CD4-positive, alpha-beta T cell treated with Interleukin-4 for 4 hours (primary cell): ENCODE data around the gene BLVRB.
"Not testable (repeated sequence)": the region's sequence is repeated elsewhere in the genome, so short reads cannot be mapped to it uniquely, and the experiment has no call there.

Experiments
- DNase-seq: peaks from one replicate; pipeline ENCODE4 v3.0.0-alpha.2; 2020

Gene BLVRB

GRCh38 chr19:40475878-40476644 lies 10.5 kb upstream of the BLVRB start:
- not testable (repeated sequence) for DNase-seq

GRCh38 chr19:40474737-40475136 lies 9.2 kb upstream of the BLVRB start:
- DNase-seq: no peak

- DNase-seq: no peak
Observed at GRCh38 chr19:40472516-40472915, 7.0 kb upstream of the BLVRB start.

DNA sequence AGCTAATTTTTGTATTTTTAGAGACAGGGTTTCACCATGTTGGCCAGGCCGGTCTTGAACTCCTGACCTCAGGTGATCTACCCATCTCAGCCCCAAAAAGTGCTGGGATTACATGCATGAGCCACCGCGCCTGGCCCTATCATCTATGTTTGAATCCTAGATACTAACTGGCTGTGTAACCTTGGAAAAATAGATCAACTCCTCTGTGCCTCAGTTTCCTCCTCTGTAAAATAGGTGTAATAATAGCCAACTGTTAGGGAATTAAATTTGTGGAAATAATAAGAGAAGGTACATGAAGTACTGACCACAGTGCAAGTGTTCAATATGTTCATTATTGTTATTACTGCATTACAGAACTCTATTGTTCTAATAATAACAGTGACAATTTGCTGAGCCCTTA lies 5.6 kb upstream of the BLVRB start:
- DNase-seq: no peak

GRCh38 chr19:40469011-40469410 lies 3.5 kb upstream of the BLVRB start:
- no peak for DNase-seq

GRCh38 chr19:40466985-40467734 lies 1.6 kb upstream of the BLVRB start, which contains the start of gene SPTBN4:
Gene SPTBN4, plus strand, starts transcription at chr19:40467001. Its CDS starts 5,621 bp downstream, at chr19:40472622.
- DNase-seq: no peak

DNA sequence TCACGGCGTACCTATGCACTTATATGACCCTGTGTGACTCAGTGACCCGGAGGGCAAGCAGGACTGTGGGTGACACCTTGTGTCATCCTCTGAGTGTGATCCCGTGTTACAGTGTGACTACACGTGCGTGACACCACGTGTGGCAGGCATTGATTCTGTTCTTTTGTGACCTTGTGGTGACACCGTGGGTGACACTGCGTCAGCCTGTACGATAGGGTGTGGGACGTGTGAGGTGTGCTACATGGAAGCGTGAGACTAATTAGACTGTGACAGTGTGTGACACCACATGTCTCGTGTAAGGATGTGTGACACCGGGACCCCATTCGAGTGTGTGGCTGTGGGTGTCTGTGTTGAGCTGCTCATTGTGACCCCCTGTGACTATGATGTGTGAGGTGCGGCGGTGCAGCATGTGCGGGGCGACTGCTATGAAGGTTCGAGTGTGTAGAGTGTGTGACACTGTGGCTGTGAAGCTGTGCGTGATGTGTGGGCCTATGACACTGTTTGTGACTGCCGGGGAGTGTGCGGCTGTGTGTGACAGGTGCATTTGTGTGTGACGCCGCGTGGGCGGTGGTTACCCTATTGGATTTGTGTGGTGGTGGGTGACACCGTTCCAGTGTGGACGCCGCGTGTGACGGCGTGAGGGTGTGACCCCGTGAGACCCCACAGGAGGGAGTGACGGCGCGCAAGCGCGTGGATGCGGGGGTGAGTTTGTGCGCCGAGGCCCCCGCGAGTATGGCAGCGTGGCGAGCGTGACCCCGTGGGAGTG lies 857 bp upstream of the BLVRB start:
- peak; percentile 93 for DNase-seq

DNA sequence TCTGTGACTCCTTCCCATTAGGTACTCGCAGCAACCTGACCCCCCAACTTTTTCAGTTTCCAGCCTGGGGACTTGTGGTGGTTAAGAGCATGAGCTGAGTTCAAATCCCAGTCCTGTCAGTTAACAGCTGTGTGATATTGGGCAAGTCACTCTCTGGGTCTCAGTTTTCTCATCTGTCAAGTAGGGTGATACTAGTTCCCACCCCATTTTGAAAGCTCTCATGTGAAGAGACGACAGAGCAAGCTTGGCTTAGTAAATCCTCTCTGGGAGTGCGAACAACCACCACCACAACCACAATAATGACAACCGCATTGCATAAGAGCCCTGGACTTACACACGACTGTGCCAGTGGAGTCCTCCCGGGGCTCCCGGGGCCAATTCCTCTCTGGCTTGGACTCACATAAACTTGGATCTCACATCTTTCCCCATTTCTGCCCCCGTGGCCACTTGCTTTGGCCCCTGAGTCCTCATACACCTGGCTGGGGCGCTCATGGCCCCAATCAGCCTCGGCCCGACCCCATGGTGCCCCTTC lies 454 bp downstream of the BLVRB start:
- peak; percentile 10 for DNase-seq

- DNase-seq: peak; percentile 71
Observed at GRCh38 chr19:40464059-40465024, 1.2 kb downstream of the BLVRB start.

- not testable (repeated sequence) for DNase-seq
Observed at GRCh38 chr19:40463587-40464037, 1.9 kb downstream of the BLVRB start.

DNA sequence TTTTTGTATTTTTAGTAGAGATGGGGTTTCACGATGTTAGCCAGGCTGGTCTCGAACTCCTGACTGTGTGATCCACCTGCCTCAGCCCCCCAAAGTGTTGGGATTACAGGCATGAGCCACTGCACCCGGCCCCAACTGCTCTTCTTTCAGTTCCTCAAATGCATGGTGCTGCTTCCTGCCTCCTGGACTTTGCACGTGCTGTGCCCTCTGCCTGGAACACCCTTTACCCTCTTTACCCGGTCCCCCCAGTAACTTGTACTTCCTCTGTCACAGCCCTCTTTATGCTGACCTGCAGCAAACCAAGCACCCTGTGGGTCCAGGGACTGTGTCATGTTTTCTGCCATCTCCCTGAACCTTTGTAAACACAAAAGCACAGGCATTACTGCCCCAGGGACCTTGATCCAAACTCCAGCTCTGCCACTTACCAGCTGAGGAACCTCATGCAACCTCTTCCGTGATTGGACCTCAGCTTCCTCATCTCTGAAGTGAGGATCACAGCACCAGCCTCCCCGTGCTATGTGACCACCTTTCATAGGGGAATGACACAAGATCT lies 3.8 kb downstream of the BLVRB start:
- no peak for DNase-seq

GRCh38 chr19:40460185-40460584 lies 5.4 kb downstream of the BLVRB start:
- DNase-seq: no peak

GRCh38 chr19:40458597-40458974 lies 7.0 kb downstream of the BLVRB start:
- no peak for DNase-seq

GRCh38 chr19:40457953-40458596 lies 7.5 kb downstream of the BLVRB start:
- no peak for DNase-seq

DNA sequence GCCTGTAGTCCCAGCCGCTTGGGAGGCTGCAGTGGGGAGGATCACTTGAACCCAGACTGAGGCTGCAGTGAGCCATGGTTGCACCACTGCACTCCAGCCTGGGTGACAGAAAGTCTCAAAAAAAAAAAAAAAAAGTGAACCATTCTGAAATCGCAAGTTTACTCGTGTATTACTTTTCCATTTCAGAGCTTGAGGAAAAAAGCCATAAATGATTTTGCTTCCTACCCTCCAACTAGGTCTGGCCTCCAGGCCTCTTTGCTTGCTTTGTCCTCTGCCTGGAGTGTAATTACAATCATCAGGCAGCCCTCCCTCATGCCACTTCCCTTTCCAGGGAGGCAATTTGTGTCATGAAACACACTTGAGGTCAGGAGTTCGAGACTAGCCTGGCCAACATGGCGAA lies 8.5 kb downstream of the BLVRB start:
- no peak for DNase-seq

GRCh38 chr19:40453943-40454342 lies 11.6 kb downstream of the BLVRB start:
- DNase-seq: not testable (repeated sequence)

- DNase-seq: no peak
Observed at GRCh38 chr19:40453151-40453735, 12.3 kb downstream of the BLVRB start.

DNA sequence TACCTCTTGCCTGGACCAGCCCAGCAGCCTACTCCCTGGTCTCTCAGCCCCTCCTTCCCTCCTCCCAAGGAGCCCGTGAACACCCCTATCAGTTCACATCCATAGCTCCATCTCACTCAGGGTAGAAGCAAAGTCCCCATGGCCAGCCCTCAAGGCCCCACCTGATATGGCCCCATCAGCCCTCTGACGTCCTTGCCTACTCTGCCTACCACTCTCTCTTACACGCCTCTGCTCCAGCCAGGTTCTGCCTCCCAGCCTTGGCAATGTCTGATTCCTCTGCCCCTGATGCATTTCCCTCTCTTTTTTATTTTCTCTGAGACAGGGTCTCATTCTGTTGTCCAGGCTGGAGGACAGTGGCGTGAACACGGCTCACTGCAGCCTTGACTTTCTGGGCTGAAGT lies 13.5 kb downstream of the BLVRB start:
- no peak for DNase-seq

DNA sequence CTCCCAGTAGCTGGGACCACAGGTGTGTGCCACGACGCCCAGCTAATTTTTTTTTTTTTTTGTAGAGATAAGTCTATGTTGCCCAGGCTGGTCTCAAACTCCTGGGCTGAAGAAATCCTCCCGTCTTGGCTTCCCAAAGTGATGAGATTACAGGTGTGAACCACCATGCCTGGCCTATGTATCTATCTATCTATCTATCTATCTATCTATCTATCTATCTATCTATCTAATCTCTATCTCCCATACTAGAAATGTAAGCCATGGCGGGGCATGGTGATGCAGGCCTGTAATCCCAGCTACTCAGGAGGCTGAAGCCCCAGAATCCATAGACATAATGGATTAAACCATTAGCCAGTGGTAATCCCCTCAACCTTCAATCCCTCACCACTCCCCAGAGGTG lies 14.9 kb downstream of the BLVRB start:
- DNase-seq: no peak

GRCh38 chr19:40449506-40449905 lies 16.0 kb downstream of the BLVRB start:
- DNase-seq: no peak
